ENCODE measurements around the gene ANGPTL4.

- TF ChIP-seq CTCF (IDR thresholded peaks at IDR 0.05): peak; percentile 7
- no peak for TF ChIP-seq EZH2phosphoT487 (IDR thresholded peaks at IDR 0.05)
- TF ChIP-seq EZH2 (IDR thresholded peaks at IDR 0.05): no peak
These were observed 39.5 kb upstream of the ANGPTL4 start for GRCh38 chr19:8324186-8325050.
